ENCODE data around the gene SPINT2.
"Not testable (repeated sequence)": the region's sequence is repeated elsewhere in the genome, so short reads cannot be mapped to it uniquely, and the experiment has no call there.

Gene SPINT2

DNA sequence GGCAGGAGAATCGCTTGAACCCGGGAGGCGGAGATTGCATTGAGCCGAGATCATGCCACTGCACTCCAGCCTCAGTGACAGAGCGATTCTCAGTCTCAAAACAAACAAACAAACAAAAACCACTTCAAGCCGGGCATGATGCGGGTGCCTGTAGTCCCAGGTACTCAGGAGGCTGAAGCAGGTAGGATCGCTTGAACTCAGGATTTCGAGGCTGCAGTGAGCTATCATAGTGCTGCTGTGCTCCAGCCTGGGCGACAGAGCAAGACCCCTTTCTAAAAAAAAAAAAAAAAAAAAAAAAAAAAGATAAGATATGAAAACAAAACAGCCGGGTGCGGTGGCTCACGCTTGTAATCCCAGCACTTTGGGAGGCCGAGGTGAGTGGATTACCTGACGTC lies 21.1 kb upstream of the SPINT2 start:
- DNase-seq = no peak

DNA sequence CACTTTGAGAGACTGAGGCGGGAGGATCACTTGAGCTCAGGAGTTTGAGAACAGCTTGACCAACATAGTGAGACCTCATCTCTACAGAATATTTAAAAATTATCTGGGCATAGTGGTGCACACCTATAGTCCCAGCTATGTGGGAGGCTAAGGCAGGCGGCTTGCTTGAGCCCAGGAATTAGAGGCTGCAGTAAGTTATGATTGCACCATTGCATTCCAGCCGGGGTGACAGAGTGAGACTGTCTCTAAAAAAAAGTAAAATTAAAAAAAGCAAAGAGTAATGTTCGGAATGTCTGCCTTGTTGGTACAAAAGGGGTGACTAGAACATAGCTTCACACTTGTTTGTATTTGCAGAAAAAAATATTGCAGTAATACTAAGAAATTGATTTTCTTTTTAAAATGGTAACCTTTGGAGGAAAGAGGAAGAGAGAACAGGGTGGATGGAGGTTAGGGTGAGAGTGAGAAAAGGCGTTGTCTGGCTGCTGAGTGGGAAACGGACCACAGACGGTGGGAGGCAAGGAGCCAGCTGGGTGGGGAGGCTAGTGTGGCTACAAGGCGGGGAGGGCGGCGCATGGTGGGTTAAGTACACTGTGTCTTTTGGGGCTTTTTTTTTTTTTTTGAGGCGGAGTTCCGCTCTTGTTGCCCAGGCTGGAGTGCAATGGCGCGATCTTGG lies 18.4 kb upstream of the SPINT2 start:
- DNase-seq = no peak

DNA sequence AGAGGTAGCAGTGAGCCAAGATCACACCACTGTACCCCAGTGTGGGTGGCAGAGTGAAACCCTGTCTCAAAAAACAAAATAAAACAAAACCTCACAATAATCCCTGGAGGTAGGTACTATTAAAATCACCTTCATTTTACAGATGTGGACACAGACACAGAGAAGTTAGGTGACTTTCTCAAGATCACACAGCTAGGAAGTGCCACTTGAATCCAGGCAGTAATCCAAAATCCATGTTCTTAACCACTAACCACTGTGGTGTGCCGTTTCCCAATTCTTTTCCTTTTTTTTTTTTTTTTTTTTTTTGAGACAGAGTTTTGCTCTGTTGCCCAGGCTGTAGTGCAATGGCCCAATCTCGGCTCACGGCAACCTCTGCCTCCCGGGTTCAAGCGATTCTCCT lies 17.2 kb upstream of the SPINT2 start:
- no peak for DNase-seq

DNA sequence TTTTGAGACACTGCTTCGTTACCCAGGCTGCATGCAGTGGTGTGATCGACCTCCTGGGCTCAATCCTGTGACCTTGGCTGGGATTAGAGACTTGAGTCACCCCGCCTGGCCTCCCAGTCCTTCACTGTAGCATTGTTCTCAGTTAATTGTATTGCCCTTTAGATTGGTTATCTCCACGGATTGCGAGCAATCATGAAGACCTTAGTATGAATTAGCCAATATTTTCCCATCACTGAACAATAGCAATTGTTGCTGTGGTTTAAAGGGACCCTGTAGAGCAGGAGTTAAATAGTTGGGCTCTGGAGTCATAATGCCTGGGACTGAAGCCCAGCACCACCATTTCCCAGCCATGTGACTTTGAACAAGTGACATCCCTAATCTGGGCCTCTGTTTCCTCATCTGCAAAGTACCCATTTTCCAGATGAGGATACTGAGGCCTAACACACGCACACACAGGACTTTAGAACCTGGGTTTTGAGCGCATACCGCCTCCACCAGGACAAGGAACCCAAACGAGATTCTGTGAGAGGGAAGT lies 16.6 kb upstream of the SPINT2 start:
- DNase-seq = no peak

DNA sequence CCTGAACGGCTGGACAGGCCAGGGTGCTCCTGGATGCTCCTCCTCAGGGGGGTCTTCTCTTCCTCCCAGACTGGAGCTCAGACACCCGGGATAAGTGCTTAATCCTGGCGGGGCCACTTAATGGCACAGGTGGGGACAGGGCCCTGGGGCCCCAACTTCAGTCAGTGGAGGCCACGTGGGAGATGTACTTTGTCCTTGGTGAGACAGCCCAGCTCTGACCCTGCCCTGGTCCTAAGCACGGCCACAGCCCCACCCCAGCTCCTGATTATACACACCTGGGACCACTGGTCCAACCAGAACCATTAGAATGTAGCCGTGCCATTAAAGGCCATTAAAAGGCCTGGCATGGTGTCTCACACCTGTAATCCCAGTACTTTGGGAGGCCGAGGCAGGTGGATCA lies 16.0 kb upstream of the SPINT2 start:
- DNase-seq = no peak

DNA sequence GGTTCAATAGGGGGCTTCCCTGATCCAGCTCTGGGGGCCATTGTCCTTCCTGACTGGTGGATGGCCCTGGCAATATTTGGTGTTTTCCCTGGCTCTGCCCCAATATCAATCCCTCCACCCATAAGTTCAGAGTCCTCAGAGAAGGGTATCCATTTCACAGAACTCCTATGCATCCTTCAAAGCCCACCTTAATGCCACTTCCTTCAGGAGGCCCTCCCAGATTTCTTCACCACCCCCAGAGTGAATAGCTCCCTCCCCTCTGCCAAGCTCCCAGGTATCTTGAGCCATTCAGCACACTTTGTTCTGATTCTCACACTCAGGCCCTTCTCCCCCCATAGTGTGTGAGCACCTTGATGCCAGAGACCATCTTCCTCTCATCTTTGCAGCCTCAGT lies 13.9 kb upstream of the SPINT2 start:
- DNase-seq = no peak

DNA sequence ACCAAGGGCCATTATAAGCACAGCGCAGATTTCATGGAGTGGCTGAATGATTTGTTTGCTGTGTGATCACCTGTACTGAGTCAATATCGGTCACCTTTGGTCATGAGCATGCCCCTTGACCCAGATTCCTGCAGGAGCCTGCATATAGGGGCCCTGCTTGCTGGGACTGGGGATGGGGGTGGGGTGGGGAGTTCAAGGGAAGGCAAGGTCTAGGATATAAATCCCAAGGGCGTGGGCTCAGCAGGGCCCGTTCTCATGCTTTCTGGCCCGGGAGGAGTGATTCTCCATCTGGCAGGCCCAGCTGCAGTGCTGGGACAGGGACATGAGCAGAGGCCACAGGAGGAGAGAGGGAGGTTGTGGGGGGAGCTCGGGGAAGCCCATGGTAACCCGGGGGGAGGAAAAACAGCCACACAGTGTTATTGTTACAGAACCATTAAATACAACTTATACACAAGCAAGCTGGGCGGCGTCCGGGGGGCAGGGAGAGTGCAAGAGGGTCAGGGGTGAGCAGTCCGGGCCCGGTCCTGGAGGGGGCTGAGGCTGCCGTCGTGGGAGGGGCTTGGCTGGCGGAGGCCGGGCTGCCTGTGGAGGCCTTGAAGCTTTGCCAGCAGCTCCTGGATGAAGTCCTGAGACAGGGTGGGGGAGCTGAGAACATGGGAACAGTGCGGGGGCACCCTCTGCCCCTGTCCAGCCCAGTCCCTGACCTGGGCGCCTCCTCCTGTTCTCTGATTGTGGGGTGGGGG lies 13.4 kb upstream of the SPINT2 start:
- DNase-seq = no peak

DNA sequence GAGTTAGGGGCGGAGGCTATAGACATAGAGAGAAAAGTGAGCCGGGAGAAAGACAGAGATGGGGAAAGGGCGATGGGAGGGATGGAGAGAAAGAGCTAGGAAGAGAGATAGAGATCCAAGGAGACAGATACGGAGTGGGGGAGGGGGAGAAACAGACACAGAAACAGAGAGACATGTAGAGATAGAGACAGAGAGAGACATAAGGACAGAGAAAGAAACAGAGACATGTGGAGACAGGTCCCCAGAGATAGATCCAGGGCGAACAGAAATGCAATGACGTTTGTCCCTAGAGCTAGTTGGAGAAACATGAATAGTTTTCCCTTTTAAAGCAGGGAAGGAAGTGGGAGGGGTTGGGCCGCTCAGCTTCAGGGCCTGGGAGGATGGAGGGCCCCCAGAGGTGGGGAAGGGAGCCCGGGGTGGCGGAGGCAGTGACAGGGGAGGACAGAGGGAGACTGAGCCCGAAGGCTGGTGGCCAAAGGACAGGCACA lies 12.8 kb upstream of the SPINT2 start:
- no peak for DNase-seq

DNA sequence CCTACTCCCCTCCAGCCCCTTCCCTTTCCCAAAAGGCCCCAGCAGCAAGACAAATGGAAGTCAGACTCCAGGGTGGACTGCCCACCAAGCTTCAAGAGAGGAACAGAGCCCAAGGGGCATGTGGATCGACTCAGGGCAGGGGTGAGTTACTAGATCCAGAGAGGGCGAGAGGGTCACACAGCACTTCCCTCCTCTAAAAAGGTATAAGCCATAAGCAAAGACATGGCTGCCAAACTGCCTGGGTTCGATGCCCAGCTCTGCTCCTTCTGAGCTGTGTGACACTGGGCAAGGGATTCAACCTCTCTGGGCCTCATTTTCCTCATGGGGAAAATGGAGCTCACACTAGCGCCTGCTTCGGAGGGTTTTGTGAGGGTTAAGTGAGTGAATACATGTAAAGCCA lies 12.0 kb upstream of the SPINT2 start:
- DNase-seq = no peak

DNA sequence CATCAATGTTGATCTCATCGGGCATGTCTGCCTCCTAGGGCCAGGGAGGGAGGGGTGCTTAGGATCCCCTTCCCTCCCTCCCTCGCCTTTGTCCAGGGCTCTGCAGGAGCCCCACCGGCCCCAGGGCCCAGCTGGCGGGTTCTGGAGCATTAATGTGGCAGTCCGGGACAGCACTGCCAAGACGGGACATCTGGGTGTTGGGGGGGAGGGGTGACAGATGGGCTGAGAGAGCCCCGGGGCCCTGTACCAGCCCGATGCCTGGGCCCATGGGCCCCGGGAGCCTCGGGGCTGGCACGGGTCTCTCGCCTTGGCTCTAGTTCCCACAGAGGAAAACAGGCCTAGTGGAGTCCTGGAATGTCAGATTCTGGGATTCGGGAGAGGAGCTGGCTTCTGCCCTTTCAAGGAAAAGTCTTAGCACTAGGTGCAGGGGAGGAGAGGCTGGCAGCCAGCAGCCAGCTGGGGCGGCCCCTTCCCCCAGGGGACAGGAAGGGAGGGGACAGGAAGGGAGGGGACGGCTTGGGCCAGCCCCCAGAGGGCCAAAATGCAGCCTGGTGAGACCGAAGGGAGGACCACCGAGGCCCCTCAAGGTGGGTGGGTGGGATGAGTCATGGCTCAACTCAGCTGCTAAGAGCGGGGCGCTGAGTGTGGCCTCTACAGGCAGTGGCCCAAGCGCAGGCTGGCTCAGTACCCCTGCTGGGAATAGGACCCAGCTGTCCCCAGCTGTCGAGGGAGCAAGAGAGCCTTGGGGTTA lies 11.3 kb upstream of the SPINT2 start:
- DNase-seq = no peak

DNA sequence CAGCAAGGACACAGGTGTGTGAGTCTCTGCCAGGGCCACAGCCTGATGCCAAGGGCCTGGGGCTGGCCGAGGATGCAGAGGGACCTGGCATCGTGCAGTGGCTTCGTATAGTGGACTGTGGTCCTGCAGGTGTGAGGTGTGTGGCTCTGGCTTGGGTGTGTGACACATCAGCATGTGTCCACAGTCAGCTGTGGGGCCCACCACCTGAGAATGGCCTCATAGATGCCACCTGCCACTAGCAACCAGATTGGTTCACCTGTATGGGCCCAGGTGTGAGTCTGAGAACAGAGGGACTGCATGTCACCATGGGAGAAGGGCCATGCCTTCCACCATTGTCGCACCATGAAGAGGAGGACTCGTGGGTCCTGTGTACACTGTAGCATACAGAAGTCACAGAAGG lies 10.6 kb upstream of the SPINT2 start:
- no peak for DNase-seq

DNA sequence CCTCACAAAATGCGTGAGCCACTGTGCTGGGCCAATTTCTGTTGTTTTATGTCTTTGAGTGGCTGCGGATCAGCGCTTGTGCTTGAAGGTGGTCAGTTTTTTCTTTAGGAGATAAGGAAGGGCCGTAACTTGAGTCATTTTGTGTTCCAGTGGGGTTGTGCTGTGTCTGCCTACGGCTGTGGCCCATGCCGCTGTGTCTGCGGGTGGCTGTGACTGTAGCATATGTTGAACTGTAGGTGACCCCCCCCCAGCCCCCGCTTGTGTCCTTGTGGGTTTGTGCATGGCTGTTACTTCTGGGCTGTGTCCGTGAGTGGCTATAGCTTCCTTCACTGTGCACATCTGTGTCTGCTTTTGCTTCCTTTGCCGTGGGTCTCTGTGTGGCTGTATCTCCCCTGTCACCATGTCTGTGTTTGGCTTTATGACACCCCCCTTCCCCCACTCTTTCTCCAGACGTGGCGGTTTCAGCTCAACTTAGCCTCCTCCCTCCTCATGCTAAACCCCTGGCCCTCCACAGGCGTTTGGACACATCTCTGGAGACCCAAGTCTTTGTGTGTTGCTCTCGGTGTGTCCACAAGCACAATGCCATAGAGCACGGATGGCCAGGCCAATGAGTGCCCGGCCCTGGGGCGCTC lies 8.9 kb upstream of the SPINT2 start:
- DNase-seq = no peak

DNA sequence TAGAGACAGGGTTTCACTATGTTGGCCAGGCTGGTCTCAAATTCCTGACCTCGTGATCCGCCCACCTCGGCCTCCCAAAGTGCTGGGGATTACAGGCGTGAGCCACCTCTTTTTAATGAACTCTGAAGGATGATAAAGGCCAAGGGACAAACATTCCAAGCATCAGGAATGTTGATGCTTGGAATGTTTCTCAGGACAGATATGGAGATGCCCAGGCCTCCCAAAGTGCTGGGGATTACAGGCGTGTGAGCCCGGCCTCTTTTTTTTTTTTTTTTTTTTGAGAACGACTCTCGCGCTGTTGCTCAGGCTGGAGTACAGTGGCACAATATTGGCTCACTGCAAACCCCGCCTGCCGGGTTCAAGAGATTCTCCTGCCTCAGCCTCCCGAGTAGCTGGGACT lies 2.4 kb upstream of the SPINT2 start:
- not testable (repeated sequence) for DNase-seq

DNA sequence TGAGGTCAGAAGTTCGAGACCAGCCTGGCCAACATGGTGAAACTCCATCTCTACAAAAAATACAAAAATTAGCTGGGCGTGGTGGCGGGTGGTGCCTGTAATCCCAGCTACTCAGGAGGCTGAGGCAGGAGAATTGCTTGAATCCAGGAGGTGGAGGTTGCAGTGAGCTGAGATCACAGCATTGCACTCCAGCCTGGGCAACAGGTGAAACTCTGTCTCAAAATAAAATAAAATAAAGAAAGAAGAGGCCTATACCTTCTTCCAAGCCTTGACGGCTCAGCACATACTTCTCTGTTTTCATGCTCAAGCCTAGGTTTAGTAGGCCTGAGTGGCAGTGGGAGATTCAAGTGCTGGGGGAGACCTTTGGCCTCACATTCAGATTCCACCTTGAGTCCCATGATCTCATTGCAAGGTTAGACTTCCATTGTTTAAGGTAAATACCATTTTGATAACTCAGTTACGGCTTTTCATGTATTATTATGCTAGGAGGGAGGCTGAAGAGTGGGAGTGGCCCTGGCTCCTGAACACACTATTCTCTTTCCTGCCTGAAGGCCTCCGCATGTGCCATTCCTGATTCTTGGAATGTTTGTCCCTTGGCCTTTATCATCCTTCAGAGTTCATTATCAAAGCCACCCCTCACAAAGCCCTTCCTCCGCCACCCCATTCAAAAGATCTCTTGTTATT lies 1.6 kb upstream of the SPINT2 start:
- DNase-seq = no peak

DNA sequence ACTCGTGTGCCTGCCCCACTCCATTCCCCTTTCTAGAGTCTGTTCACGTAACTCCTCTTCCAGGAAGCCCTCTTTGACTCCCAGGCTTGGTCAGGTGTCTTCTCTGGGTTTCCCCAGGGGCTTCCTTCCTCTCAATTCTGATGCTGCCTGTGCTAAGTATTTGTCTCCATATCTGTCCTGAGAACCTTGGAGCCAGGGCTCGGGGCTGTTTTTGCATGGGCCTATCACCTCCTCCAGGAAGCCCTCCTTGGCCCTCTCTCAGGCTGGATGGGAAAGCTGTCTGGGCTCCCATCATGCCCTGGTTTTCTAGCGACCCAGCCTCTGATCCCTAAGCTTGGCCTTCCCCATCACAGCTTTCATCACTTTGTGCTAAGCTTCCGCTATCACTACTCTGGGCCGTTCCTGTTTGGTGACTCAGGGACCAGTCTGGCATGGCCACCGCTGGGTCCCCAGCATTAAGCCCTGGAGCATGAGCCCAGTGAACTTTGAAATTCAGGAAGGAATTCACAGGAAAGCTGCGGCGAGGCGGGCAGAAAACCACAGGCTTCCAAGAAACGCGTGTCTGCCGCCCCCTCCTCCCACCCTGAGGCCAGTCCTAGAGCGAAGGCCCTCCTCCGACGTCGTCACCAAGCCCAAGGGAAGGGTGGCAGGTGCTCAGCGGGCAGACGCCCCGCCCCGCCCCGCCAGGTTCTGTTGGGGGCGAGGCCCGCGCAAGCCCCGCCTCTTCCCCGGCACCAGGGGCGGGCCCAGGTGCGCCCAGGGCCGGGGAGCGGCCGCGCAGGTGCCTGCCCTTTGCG lies 486 bp upstream of the SPINT2 start:
- peak; percentile 62 for DNase-seq

DNA sequence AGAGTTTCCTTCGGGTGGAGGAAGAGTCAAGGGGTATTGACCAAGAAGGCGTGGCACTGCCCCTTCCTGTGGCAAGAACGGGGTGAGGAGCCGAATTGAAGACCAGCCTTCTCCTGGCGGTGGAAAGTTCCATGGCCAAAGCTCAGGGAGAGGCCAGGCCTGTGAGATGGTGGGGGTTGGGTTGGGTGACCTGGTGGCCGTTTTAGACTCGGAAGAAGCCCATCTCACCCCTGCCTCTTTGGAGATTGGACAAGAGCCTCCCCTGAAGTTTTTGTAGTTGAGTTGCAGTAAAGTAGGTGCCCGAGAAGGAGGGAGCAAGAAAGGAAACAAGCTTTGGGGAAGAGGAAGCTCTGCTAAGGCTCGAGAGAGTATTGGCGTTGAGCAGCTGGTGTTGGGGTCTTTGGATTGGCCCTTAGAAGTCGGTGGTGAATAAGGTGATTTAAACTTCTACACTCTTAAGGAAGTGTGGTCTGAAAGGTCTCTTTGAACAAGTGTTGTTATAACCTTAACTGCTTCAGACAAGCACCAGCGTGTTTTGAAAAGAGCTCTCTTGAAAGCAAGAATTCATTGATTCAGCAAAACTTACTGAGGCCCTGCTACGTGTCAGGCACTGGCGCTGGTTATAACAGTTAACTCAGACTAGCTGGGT lies 964 bp downstream of the SPINT2 start:
- no peak for DNase-seq

DNA sequence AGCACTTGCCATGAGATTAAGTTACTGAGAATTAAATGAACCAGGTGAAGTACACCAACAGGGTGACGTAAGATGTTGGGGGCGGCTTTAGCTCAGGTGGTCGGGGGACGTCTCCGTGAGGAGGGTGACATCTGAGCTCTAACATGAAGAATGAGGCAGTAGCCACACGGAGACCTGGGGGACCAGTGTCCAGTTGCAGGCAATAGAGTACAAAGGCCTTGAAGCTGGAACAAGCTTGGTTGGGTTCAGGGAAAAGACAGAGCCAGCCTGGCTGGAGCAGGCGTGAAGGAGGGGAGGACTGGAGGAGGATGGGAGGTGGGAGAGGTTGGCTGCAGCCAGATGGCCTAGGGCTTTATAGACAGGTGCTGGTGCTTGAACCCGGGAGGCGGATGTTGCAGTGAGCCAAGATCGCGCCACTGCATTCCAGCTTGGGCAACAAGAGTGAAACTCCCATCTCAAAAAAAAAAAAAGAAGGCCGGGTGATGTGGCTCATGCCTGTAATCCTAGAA lies 1.6 kb downstream of the SPINT2 start:
- no peak for DNase-seq

DNA sequence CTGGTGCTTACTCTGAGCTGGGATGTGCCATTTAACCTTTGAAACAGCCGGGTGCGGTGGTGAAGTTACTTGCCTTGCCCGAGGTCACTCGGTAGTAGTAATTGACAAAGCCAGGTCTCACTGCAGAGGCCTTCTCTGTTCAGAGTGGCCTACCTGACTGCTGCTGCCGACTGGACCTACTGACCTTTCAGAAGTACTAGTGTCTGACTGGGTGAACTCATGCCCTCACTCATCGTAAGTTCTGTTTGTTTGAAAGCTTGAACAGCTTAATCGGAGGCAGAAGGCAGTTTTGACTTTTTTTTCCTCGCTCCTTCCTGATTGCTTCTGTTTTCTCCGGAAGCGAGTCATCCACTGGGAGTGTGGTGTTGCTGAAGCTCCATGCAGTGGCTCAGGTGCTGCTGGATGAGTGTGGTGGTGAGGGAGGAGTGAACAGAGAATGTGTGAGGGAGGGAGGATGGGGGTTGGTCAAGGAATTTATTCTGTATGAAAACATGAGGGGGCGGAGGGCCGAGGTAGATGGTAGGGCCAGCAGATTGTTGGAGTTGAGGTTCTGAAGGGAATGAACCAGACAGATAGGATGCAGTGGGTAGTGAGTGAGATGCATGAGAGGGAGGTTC lies 2.7 kb downstream of the SPINT2 start:
- no peak for DNase-seq

DNA sequence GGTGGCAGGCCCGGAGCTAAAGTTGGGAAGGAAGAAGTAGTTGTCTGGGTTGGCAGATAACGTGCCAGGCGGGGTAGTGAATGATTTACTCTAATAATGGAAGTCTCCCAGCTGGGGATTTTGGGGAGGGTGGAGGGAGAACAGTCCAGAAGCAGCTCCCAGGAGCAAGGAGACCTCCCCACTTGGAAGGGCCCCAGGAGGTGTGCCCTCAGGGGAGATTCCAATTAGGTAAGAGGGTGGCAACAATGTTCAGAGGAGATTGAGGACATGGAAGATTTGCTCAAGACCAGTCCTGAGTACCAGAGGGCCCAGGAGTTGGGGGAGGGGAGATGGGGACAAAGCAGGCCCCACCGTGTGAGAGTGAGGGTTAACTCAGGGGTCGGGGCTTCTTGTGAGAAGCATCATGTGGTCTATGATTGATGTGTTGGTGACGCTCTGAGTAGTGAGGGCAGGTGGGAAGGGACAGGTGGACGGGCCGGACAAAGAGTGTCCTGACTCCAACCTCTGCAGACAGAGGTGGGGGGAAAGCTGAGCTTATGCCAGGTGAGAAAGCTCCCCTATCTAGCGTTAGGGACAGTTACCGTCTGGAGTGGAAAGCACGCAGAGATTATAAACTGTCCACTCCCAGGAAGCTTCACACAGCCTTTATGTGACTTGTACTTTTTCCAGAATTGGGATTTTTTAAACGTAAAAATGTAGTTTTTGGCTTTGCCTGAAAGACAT lies 3.5 kb downstream of the SPINT2 start:
- no peak for DNase-seq

DNA sequence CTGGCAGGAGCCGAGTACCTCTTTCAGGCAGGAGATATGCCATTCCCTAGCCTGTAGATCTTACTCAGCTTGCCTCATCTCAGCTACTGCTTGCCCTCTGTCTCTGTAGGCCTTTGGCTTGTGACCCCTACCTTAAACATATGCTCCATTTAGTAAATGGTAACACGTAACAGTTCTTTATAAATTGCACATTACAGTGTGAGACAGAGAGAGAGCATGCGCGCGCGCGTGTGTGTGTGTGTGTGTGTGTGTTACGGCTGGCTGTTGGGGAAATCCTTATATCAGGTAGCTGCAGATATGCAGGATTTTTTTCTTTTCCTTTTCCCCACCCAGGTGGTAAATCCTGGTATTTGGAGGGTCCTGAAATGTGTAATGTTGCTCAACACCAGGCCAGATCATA lies 4.2 kb downstream of the SPINT2 start:
- no peak for DNase-seq
